ENCODE data around the gene NDUFAF2.

The NDUFAF2 gene

DNA sequence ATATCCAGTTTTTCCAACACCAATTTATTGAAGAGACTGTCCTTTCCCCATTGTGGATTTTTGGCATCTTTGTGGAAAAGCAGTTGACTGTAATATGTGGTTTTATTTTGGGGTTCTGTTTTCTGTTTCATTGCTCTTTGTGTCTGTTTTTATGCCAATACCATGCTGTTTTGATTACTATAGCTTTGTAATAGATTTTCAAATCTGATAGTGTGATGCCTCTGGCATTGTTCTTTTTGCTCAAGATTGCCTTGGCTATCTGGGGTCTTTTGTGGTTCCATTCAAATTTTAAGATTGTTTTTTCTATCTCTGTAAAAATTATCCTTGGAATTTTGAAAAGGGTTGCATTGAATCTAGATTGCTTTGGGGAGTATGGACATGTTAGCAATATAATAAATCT lies 99.5 kb downstream of the NDUFAF2 start:
- H3K27ac ChIP-seq, result no peak overlapping the region
- no peak for DNase-seq (ENCODE audit: low spot score)
- H3K4me3 ChIP-seq, result no peak overlapping the region
- TF ChIP-seq, protein P1, sequence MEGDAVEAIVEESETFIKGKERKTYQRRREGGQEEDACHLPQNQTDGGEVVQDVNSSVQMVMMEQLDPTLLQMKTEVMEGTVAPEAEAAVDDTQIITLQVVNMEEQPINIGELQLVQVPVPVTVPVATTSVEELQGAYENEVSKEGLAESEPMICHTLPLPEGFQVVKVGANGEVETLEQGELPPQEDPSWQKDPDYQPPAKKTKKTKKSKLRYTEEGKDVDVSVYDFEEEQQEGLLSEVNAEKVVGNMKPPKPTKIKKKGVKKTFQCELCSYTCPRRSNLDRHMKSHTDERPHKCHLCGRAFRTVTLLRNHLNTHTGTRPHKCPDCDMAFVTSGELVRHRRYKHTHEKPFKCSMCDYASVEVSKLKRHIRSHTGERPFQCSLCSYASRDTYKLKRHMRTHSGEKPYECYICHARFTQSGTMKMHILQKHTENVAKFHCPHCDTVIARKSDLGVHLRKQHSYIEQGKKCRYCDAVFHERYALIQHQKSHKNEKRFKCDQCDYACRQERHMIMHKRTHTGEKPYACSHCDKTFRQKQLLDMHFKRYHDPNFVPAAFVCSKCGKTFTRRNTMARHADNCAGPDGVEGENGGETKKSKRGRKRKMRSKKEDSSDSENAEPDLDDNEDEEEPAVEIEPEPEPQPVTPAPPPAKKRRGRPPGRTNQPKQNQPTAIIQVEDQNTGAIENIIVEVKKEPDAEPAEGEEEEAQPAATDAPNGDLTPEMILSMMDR (IDR thresholded peaks at IDR 0.05), result no peak

GRCh38 chr5:61047346-61047745 lies 102.3 kb downstream of the NDUFAF2 start:
- TF ChIP-seq, protein P1 (IDR thresholded peaks at IDR 0.05), result no peak
- H3K4me3 ChIP-seq, result no peak overlapping the region
- H3K27ac ChIP-seq, result no peak overlapping the region
- no peak for DNase-seq (ENCODE audit: low spot score)

- DNase-seq (ENCODE audit: low spot score), result no peak
- no peak overlapping the region for H3K4me3 ChIP-seq
- no peak overlapping the region for H3K27ac ChIP-seq
- TF ChIP-seq, protein P1 (IDR thresholded peaks at IDR 0.05), result no peak
These were observed 103.5 kb downstream of the NDUFAF2 start for GRCh38 chr5:61048534-61048933.

- Histone ChIP-seq H3K27ac (no peak overlapping the region), H3K4me3 (no peak overlapping the region)
- TF ChIP-seq, protein P1 (IDR thresholded peaks at IDR 0.05), result no peak
- DNase-seq (ENCODE audit: low spot score), result no peak
These were observed 105.3 kb downstream of the NDUFAF2 start for GRCh38 chr5:61050292-61050691.

GRCh38 chr5:61051267-61051666 lies 106.3 kb downstream of the NDUFAF2 start:
- Histone ChIP-seq H3K4me3 (no peak overlapping the region), H3K27ac (no peak overlapping the region)
- TF ChIP-seq, protein P1 (IDR thresholded peaks at IDR 0.05), result no peak
- DNase-seq (ENCODE audit: low spot score), result no peak

DNA sequence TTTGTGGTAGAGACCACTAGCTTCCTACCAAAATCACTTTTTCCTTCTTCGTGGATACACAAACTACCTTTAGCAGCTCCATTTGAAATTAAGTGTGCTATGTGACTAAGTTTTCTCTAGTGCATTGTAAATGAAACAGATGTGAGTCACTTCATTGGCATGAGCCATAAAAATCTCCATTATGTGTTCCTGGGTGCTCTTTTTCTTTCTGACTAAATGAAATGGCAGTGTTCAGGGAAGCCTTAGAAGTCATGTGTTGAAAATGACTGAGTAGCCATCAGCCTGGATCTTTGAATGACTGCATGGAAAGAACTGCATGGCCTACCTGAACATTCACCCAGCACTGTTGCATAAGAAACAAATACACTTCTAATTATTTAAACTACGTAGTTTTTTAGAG lies 107.9 kb downstream of the NDUFAF2 start:
- Histone ChIP-seq H3K4me3 (no peak overlapping the region), H3K27ac (no peak overlapping the region)
- DNase-seq (ENCODE audit: low spot score), result no peak
- TF ChIP-seq, protein P1 (IDR thresholded peaks at IDR 0.05), result no peak

DNA sequence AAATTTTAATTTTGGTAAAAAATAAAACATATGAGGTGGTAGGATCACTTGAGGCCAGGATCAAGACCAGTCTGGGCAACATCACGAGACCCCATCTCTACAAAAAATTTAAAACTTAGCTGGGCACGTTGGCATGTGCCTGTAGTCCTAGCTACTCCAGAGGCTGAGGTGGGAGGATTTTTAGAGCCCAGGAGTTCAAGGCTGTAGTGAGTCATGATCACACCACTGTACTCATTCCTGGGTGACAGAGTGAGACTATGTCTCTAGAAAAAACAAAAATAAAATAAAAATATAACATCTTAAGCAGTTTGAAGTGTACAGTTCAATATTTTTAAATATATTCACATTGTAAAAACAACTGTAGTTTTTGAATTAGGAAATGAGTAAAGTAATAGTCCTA lies 108.9 kb downstream of the NDUFAF2 start:
- no peak overlapping the region for H3K4me3 ChIP-seq
- no peak overlapping the region for H3K27ac ChIP-seq
- TF ChIP-seq, protein P1 (IDR thresholded peaks at IDR 0.05), result no peak
- DNase-seq (ENCODE audit: low spot score), result no peak

Measured in coronary artery (tissue), 2 donors.